ENCODE results near the gene MBD2. TPM values are rescaled to one million over a fixed set of nuclear protein-coding genes. Genes with fewer than 3 reads are reported as not detected.

MBD2 gene
- total RNA-seq, 1 donor from 2014 or later, result 27.7 TPM

- H3K36me3 Mint-ChIP-seq (ENCODE audit: low read depth, unreplicated experiment), result peaks cover 24% of the 10 kb centered on the region
- H3K9me3 Mint-ChIP-seq (ENCODE audit: unreplicated experiment), result no peaks in the 10 kb centered on the region
- H3K4me1 Mint-ChIP-seq (ENCODE audit: unreplicated experiment), result peaks cover 3% of the 10 kb centered on the region
- peaks cover 2% of the 10 kb centered on the region for H3K27me3 Mint-ChIP-seq (ENCODE audit: unreplicated experiment)
- DNase-seq (ENCODE audit: low spot score), result no peak
- H3K27ac Mint-ChIP-seq (ENCODE audit: unreplicated experiment), result peak overlapping the region; percentile 37
- no peak for TF ChIP-seq CTCF (IDR thresholded peaks at IDR 0.05; ENCODE audit: unreplicated experiment)
- H3K4me3 Mint-ChIP-seq (ENCODE audit: unreplicated experiment), result no peak overlapping the region
These were observed 73.1 kb downstream of the MBD2 start for GRCh38 chr18:54151376-54151775.

GRCh38 chr18:54150226-54150625 is 74.2 kb downstream of the MBD2 start:
- H3K27ac Mint-ChIP-seq (ENCODE audit: unreplicated experiment), result no peak overlapping the region
- H3K4me3 Mint-ChIP-seq (ENCODE audit: unreplicated experiment), result no peak overlapping the region
- H3K36me3 Mint-ChIP-seq (ENCODE audit: low read depth, unreplicated experiment), result peaks cover 24% of the 10 kb centered on the region
- no peak for TF ChIP-seq CTCF (IDR thresholded peaks at IDR 0.05; ENCODE audit: unreplicated experiment)
- H3K9me3 Mint-ChIP-seq (ENCODE audit: unreplicated experiment), result no peaks in the 10 kb centered on the region
- no peak for DNase-seq (ENCODE audit: low spot score)
- peaks cover 2% of the 10 kb centered on the region for H3K27me3 Mint-ChIP-seq (ENCODE audit: unreplicated experiment)
- peaks cover 3% of the 10 kb centered on the region for H3K4me1 Mint-ChIP-seq (ENCODE audit: unreplicated experiment)

DNA sequence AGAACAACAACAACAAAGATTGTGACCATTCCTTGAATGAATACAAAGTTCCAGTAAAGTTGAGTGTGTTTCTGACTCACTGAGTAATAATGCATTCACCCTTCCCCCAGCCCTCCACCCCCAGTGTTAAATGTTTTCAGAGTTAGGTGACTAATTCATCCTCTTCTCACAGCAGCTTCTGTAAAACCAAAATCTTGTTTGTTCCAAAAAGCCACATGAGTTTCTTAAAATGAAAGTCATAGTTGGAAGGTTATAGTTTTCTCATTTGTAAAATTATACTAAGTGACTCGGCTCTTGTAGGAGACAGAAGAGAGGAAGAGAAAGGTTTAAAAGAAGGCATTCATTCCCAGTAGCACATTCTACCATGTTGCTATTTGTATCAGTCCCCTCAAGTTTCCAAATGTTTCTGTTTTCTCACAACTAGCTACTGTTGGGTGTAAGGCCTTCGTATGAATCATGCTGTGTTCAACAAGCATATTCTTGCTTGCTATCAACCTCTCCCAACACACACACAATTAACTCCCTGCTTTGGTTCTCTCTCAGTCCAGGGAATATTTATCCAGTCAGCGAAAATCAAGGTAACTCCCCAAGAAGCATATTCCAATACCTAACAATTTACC is 75.3 kb downstream of the MBD2 start:
- no peaks in the 10 kb centered on the region for H3K9me3 Mint-ChIP-seq (ENCODE audit: unreplicated experiment)
- H3K4me3 Mint-ChIP-seq (ENCODE audit: unreplicated experiment), result no peak overlapping the region
- no peak overlapping the region for H3K27ac Mint-ChIP-seq (ENCODE audit: unreplicated experiment)
- DNase-seq (ENCODE audit: low spot score), result no peak
- peaks cover 17% of the 10 kb centered on the region for H3K36me3 Mint-ChIP-seq (ENCODE audit: low read depth, unreplicated experiment)
- peaks cover 3% of the 10 kb centered on the region for H3K4me1 Mint-ChIP-seq (ENCODE audit: unreplicated experiment)
- TF ChIP-seq CTCF (IDR thresholded peaks at IDR 0.05; ENCODE audit: unreplicated experiment), result no peak
- peaks cover 2% of the 10 kb centered on the region for H3K27me3 Mint-ChIP-seq (ENCODE audit: unreplicated experiment)

DNA sequence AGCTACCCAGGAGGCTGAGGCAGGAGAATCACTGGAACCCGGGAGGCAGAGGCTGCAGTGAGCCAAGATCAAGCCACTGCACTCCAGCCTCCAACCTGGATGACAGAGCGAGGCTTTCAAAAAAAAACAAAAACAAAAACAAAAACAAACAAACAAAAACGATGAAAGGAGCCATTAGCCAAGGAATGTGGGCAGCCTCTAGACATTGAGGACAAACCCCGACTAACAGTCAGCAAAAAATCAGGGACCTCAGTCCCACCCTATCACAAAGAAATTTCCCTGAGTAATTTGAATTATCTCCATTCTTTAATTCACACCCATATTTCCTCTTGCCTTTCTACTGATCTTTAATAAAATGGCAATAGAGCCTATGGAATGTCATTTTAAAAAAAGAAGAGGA is 75.8 kb downstream of the MBD2 start:
- no peak overlapping the region for H3K27ac Mint-ChIP-seq (ENCODE audit: unreplicated experiment)

More for the DNA sequence above, 75.8 kb downstream of the MBD2 start:
- peaks cover 16% of the 10 kb centered on the region for H3K36me3 Mint-ChIP-seq (ENCODE audit: low read depth, unreplicated experiment)
- H3K4me3 Mint-ChIP-seq (ENCODE audit: unreplicated experiment), result no peak overlapping the region
- peaks cover 4% of the 10 kb centered on the region for H3K9me3 Mint-ChIP-seq (ENCODE audit: unreplicated experiment)
- H3K27me3 Mint-ChIP-seq (ENCODE audit: unreplicated experiment), result peaks cover 2% of the 10 kb centered on the region
- no peak for DNase-seq (ENCODE audit: low spot score)
- peaks cover 3% of the 10 kb centered on the region for H3K4me1 Mint-ChIP-seq (ENCODE audit: unreplicated experiment)
- TF ChIP-seq CTCF (IDR thresholded peaks at IDR 0.05; ENCODE audit: unreplicated experiment), result no peak
